Measurements from ENCODE around the gene POU5F1. TPM values are rescaled to one million over a fixed set of nuclear protein-coding genes. Genes with fewer than 3 reads are reported as not detected.

Gene POU5F1
- total RNA-seq, 1 experiment from 2014 or later = 1.1 TPM

GRCh38 chr6:31152781-31153180 is 17.7 kb downstream of the POU5F1 start:
- TF ChIP-seq POLR2AphosphoS5 (IDR thresholded peaks at IDR 0.05; ENCODE audit: low read depth, low read length) (no peak), TCF7L2 (IDR thresholded peaks at IDR 0.05; ENCODE audit: low read depth, low read length) (no peak), SIN3A (IDR thresholded peaks at IDR 0.05; ENCODE audit: borderline replicate concordance, insufficient read depth, low read depth, low read length) (no peak), REST (IDR thresholded peaks at IDR 0.05; ENCODE audit: insufficient read depth in 1 of 2, low read depth in 2 of 2, low read length in 1 of 2) (no peak), CTCF (IDR thresholded peaks at IDR 0.05) (no peak)
- Histone ChIP-seq H3K36me3 (ENCODE audit: control insufficient read depth, insufficient read depth, low read length) (peaks cover 2% of the 10 kb centered on the region; the same call in 1 of the 2 replicates), H3K4me1 (ENCODE audit: control insufficient read depth, insufficient read depth, low read length) (peaks cover 4% of the 10 kb centered on the region; the same call in 1 of the 2 replicates), H3K9me3 (ENCODE audit: control insufficient read depth, insufficient read depth, low read depth, low read length) (no peaks in the 10 kb centered on the region), H3K27me3 (ENCODE audit: control insufficient read depth, insufficient read depth, low read length) (no peaks in the 10 kb centered on the region), H3K4me3 (ENCODE audit: low read depth in 2 of 2, low read length in 2 of 2) (no peak overlapping the region), H3K27ac (ENCODE audit: low read length) (no peak overlapping the region)
- intact Hi-C loops (cut with micrococcal nuclease; ENCODE audit: unreplicated experiment) = no loop called here
- ChIA-PET CTCF (no interaction called here), POLR2A (interaction anchor here (0.6 kb wide), 1 partner anchor 61 kb away, joined by 17 read pairs; no protein-coding TSS in a partner anchor)
- no TSS peak for BruUV-seq (replicated peaks)
- in situ Hi-C loops (cut with HindIII; ENCODE audit: low pct_unique_long_range_greater_than_20kb, low sequenced_read_pairs) = no loop called here
- ATAC-seq (no peak), DNase-seq (ENCODE audit: low read depth, low spot score) (no peak)

GRCh38 chr6:31149827-31150447 is 20.5 kb downstream of the POU5F1 start:
- Histone ChIP-seq H3K27me3 (ENCODE audit: control insufficient read depth, insufficient read depth, low read length) (no peaks in the 10 kb centered on the region), H3K36me3 (ENCODE audit: control insufficient read depth, insufficient read depth, low read length) (0 out of 2 replicates have a peak, but pooled peaks cover 2% of the 10 kb centered on the region), H3K4me1 (ENCODE audit: control insufficient read depth, insufficient read depth, low read length) (no peaks in the 10 kb centered on the region), H3K4me3 (ENCODE audit: low read depth in 2 of 2, low read length in 2 of 2) (no peak overlapping the region), H3K9me3 (ENCODE audit: control insufficient read depth, insufficient read depth, low read depth, low read length) (no peaks in the 10 kb centered on the region), H3K27ac (ENCODE audit: low read length) (no peak overlapping the region)
- in situ Hi-C loops (cut with HindIII; ENCODE audit: low pct_unique_long_range_greater_than_20kb, low sequenced_read_pairs) (no loop called here), intact Hi-C loops (cut with micrococcal nuclease; ENCODE audit: unreplicated experiment) (no loop called here)
- ATAC-seq = no peak
- POLR2A ChIA-PET = no interaction called here
- no TSS peak for BruUV-seq (replicated peaks)
- no peak for DNase-seq (ENCODE audit: low read depth, low spot score)
- CTCF ChIA-PET = no interaction called here
- TF ChIP-seq CTCF (IDR thresholded peaks at IDR 0.05) (no peak), REST (IDR thresholded peaks at IDR 0.05; ENCODE audit: insufficient read depth in 1 of 2, low read depth in 2 of 2, low read length in 1 of 2) (no peak), POLR2AphosphoS5 (IDR thresholded peaks at IDR 0.05; ENCODE audit: low read depth, low read length) (no peak), TCF7L2 (IDR thresholded peaks at IDR 0.05; ENCODE audit: low read depth, low read length) (no peak), SIN3A (IDR thresholded peaks at IDR 0.05; ENCODE audit: borderline replicate concordance, insufficient read depth, low read depth, low read length) (no peak)

All from Panc1 (cell line).